Stomach (tissue), 4 donors: ENCODE results near the gene MKNK2.

ENCODE experiments used
- POLR2A ChIP-seq, 4 donors: fragments of 450-650 bp; IDR thresholded peaks; one replicate each; pipeline ENCODE4 v1.6.1; 2016; ENCODE audit warnings: antibody characterized with exemption in 4 of 4, control low read depth in 2 of 4, mild to moderate bottlenecking in 1 of 4, moderate library complexity in 1 of 4
- TF ChIP-seq, protein P1 (sequence below), 7 experiments: fragments of 450-650 bp in 4 of 7; fragments of 200-600 bp in 3 of 7; sonication (generic) in 3 of 7; IDR thresholded peaks; one replicate each; pipeline ENCODE4 v1.5.1; 2016 to 2019; ENCODE audit warnings: antibody characterized with exemption in 7 of 7, control low read depth in 2 of 7, mild to moderate bottlenecking in 1 of 7

DNA sequence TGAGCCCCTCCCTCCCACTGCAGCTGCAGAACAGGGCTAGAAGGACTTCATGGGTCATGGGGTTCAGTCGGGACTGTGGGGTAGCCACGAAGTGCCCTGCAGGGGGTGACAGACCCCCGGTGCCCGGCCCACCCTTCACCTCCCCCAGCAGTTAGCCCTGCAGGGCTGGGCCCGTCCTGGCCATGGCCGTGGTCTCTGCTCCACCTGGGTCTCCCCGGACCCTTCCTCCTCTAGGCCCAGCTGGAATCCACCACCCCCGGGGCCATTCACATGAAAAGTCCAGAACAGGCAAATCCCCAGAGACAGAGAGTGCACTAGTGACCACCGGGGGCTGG lies 17.3 kb downstream of the MKNK2 start:
- no peak for TF ChIP-seq POLR2A (IDR thresholded peaks at IDR 0.05)
- TF ChIP-seq, protein P1, sequence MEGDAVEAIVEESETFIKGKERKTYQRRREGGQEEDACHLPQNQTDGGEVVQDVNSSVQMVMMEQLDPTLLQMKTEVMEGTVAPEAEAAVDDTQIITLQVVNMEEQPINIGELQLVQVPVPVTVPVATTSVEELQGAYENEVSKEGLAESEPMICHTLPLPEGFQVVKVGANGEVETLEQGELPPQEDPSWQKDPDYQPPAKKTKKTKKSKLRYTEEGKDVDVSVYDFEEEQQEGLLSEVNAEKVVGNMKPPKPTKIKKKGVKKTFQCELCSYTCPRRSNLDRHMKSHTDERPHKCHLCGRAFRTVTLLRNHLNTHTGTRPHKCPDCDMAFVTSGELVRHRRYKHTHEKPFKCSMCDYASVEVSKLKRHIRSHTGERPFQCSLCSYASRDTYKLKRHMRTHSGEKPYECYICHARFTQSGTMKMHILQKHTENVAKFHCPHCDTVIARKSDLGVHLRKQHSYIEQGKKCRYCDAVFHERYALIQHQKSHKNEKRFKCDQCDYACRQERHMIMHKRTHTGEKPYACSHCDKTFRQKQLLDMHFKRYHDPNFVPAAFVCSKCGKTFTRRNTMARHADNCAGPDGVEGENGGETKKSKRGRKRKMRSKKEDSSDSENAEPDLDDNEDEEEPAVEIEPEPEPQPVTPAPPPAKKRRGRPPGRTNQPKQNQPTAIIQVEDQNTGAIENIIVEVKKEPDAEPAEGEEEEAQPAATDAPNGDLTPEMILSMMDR (IDR thresholded peaks at IDR 0.05), result no peak
